ENCODE results near the gene PALM2AKAP2.

- TF ChIP-seq POLR2A (IDR thresholded peaks at IDR 0.05; ENCODE audit: low read length): no peak
- no peak for TF ChIP-seq GATA1 (IDR thresholded peaks at IDR 0.05; ENCODE audit: low read depth, low read length)
Measured at GRCh38 chr9:109802491-109802890, 22.5 kb downstream of the PALM2AKAP2 start.
